HCT116 (cell line): ENCODE results near the gene NCOA6.

Experiments
- CTCF ChIP-seq, 3 experiments: fragments of 200-600 bp in 1 of 3; sonication (generic) in 1 of 3; IDR thresholded peaks in 2 of 3; conservative IDR thresholded peaks in 1 of 3; 2 replicates each; pipeline ENCODE4 v1.5.1; 2012 to 2017; ENCODE audit warnings: low read depth in 2 of 3, low read length in 2 of 3, antibody characterized with exemption in 1 of 3, borderline replicate concordance in 1 of 3, control low read depth in 1 of 3, mild to moderate bottlenecking in 1 of 3, mixed read lengths in 1 of 3, mixed run types in 1 of 3, moderate library complexity in 1 of 3; ENCODE audit not compliant: insufficient read depth in 1 of 3
- EZH2 ChIP-seq: fragments of 200-600 bp; sonication (generic); IDR thresholded peaks from 2 replicates; pipeline ENCODE4 v1.6.1; 2017; ENCODE audit warnings: antibody characterized with exemption, mixed run types
- MAX ChIP-seq: IDR thresholded peaks from 2 replicates; pipeline ENCODE4 v1.6.1; 2012
- SIN3A ChIP-seq: IDR thresholded peaks from 2 replicates; pipeline ENCODE4 v1.6.1; 2012; ENCODE audit warnings: low read depth
- TCF7L2 ChIP-seq: IDR thresholded peaks from 2 replicates; pipeline ENCODE4 v1.7.0; 2011; ENCODE audit warnings: borderline replicate concordance, inconsistent platforms; ENCODE audit not compliant: insufficient read depth, insufficient read length; ENCODE audit errors: extremely low read depth

GRCh38 chr20:34871320-34871926 is 46.0 kb upstream of the NCOA6 start:
- TF ChIP-seq TCF7L2 (no peak), CTCF (IDR thresholded peaks at IDR 0.05 in 2 of 3, conservative IDR thresholded peaks at IDR 0.05 in 1 of 3; ENCODE audit: borderline replicate concordance in 1 of 3, insufficient read depth in 1 of 3, low read depth in 2 of 3, low read length in 2 of 3) (no peak), EZH2 (no peak), SIN3A (no peak), MAX (no peak)
